RWPE2 (cell line): ENCODE measurements around the gene BEGAIN.

Experiments used
- ATAC-seq: fragments of 200-7000 bp; cut with Tn5 transposase; 3 replicates; pipeline ENCODE4 v1.9.1; 2021; ENCODE audit warnings: low read depth
- DNase-seq: peaks from one replicate; pipeline ENCODE4 v3.0.0-alpha.2; 2020; ENCODE audit warnings: low spot score
- H3K27ac ChIP-seq: fragments of 450-650 bp; 2 replicates; pipeline ENCODE4 v1.5.1; 2017; ENCODE audit warnings: mild to moderate bottlenecking; ENCODE audit not compliant: poor library complexity, severe bottlenecking
- H3K27me3 ChIP-seq: fragments of 250-450 bp; sonication (Bioruptor Pico); 2 replicates; pipeline ENCODE4 v1.5.1; 2021; ENCODE audit warnings: mild to moderate bottlenecking, moderate library complexity; ENCODE audit not compliant: insufficient read depth, poor library complexity, severe bottlenecking
- H3K36me3 ChIP-seq: fragments of 250-450 bp; sonication (Bioruptor Pico); 2 replicates; pipeline ENCODE4 v1.5.1; 2020; ENCODE audit warnings: low read depth, mild to moderate bottlenecking, moderate library complexity
- H3K4me1 ChIP-seq: fragments of 250-450 bp; sonication (Bioruptor Pico); 2 replicates; pipeline ENCODE4 v1.5.1; 2021; ENCODE audit warnings: mild to moderate bottlenecking, moderate library complexity; ENCODE audit not compliant: insufficient read depth, poor library complexity, severe bottlenecking
- H3K4me3 ChIP-seq: fragments of 250-450 bp; sonication (Bioruptor Pico); 2 replicates; pipeline ENCODE4 v1.5.1; 2021; ENCODE audit warnings: mild to moderate bottlenecking, moderate library complexity; ENCODE audit not compliant: severe bottlenecking
- H3K9me3 ChIP-seq: fragments of 250-450 bp; sonication (Bioruptor Pico); 2 replicates; pipeline ENCODE4 v1.5.1; 2021; ENCODE audit warnings: mild to moderate bottlenecking, moderate library complexity; ENCODE audit not compliant: severe bottlenecking
- TF ChIP-seq, protein P1 (sequence below): fragments of 450-650 bp; IDR thresholded peaks from one replicate; pipeline ENCODE4 v1.5.1; 2017; ENCODE audit warnings: mild to moderate bottlenecking, moderate library complexity; ENCODE audit not compliant: poor library complexity, severe bottlenecking

Gene BEGAIN

GRCh38 chr14:100552524-100553125 lies 34.6 kb downstream of the BEGAIN start:
- Histone ChIP-seq H3K27ac (no peak overlapping the region), H3K9me3 (no peaks in the 10 kb centered on the region), H3K36me3 (no peaks in the 10 kb centered on the region), H3K4me1 (peaks cover 15% of the 10 kb centered on the region), H3K27me3 (no peaks in the 10 kb centered on the region), H3K4me3 (no peak overlapping the region)
- DNase-seq = no peak
- no peak for ATAC-seq
- TF ChIP-seq, protein P1, sequence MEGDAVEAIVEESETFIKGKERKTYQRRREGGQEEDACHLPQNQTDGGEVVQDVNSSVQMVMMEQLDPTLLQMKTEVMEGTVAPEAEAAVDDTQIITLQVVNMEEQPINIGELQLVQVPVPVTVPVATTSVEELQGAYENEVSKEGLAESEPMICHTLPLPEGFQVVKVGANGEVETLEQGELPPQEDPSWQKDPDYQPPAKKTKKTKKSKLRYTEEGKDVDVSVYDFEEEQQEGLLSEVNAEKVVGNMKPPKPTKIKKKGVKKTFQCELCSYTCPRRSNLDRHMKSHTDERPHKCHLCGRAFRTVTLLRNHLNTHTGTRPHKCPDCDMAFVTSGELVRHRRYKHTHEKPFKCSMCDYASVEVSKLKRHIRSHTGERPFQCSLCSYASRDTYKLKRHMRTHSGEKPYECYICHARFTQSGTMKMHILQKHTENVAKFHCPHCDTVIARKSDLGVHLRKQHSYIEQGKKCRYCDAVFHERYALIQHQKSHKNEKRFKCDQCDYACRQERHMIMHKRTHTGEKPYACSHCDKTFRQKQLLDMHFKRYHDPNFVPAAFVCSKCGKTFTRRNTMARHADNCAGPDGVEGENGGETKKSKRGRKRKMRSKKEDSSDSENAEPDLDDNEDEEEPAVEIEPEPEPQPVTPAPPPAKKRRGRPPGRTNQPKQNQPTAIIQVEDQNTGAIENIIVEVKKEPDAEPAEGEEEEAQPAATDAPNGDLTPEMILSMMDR = no peak

- H3K4me3 ChIP-seq = no peak overlapping the region
- no peaks in the 10 kb centered on the region for H3K36me3 ChIP-seq
- no peaks in the 10 kb centered on the region for H3K9me3 ChIP-seq
- DNase-seq (no peak), ATAC-seq (no peak)
- no peak overlapping the region for H3K27ac ChIP-seq
- H3K4me1 ChIP-seq = peaks cover 18% of the 10 kb centered on the region
- TF ChIP-seq, protein P1 = no peak
- H3K27me3 ChIP-seq = no peaks in the 10 kb centered on the region
These were observed 36.2 kb downstream of the BEGAIN start for GRCh38 chr14:100551056-100551455.

- Histone ChIP-seq H3K4me3 (no peak overlapping the region), H3K27ac (no peak overlapping the region), H3K27me3 (no peaks in the 10 kb centered on the region), H3K4me1 (peaks cover 18% of the 10 kb centered on the region), H3K36me3 (no peaks in the 10 kb centered on the region), H3K9me3 (no peaks in the 10 kb centered on the region)
- TF ChIP-seq, protein P1 = no peak
- ATAC-seq (no peak), DNase-seq (no peak)
These were observed 37.2 kb downstream of the BEGAIN start for GRCh38 chr14:100549834-100550625.

DNA sequence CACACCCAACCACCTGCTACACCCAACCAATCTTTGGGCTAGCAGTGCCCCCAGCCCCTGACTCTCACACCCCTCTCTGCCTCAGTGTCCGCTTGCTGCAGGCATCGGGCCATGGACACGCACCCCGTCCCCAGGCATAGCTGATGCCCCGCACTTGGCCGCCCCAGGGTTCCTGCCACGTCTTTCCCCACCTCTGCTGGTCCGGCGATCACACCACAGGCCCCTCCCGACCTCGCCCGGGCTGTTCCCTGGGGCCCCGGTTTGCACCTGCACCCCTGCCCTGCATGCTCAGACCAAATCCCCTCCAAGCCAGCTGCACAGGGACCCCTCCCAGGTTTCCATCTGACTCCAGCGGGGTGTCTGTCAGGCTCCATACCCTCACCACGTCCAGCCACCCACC lies 38.3 kb downstream of the BEGAIN start:
- ATAC-seq = no peak
- H3K36me3 ChIP-seq = no peaks in the 10 kb centered on the region
- H3K4me3 ChIP-seq = no peak overlapping the region
- DNase-seq = no peak
- no peaks in the 10 kb centered on the region for H3K27me3 ChIP-seq
- no peaks in the 10 kb centered on the region for H3K9me3 ChIP-seq
- H3K4me1 ChIP-seq = peaks cover 12% of the 10 kb centered on the region
- TF ChIP-seq, protein P1 = no peak
- no peak overlapping the region for H3K27ac ChIP-seq

GRCh38 chr14:100548295-100548655 lies 38.9 kb downstream of the BEGAIN start:
- no peaks in the 10 kb centered on the region for H3K36me3 ChIP-seq
- H3K9me3 ChIP-seq = no peaks in the 10 kb centered on the region
- peak overlapping the region; percentile 35 for H3K27ac ChIP-seq
- no peaks in the 10 kb centered on the region for H3K27me3 ChIP-seq
- TF ChIP-seq, protein P1 = no peak
- peaks cover 12% of the 10 kb centered on the region for H3K4me1 ChIP-seq
- DNase-seq = no peak
- H3K4me3 ChIP-seq = no peak overlapping the region
- ATAC-seq = no peak
